Measurements from ENCODE around the gene ARID1B. TPM values are rescaled to one million over a fixed set of nuclear protein-coding genes. Genes with fewer than 3 reads are reported as not detected.

Gene ARID1B
- total RNA-seq, 1 experiment from 2014 or later = 35.6 TPM

- intact Hi-C loops (cut with micrococcal nuclease) = no loop called here
- CTCF ChIA-PET = interaction anchor here (2.3 kb wide), 1 partner anchor 24 kb away, joined by 6 read pairs; no protein-coding TSS in a partner anchor
- H4K20me1 ChIP-seq (ENCODE audit: insufficient read depth) = 0 out of 2 replicates have a peak, but pooled peaks cover 4% of the 10 kb centered on the region
Measured at GRCh38 chr6:157069585-157069984, 292.4 kb downstream of the ARID1B start.

More at GRCh38 chr6:157069585-157069984, 292.4 kb downstream of the ARID1B start:
- Histone ChIP-seq H3K9me2 (ENCODE audit: insufficient read depth) (no peaks in the 10 kb centered on the region), H3K36me3 (ENCODE audit: control insufficient read depth in 1 of 2, insufficient read depth in 2 of 2, low read length in 2 of 2) (no peaks in the 10 kb centered on the region), H3K9ac (ENCODE audit: low read length) (no peak overlapping the region), H3K9me3 (ENCODE audit: control insufficient read depth in 1 of 2, insufficient read depth in 1 of 2, low read depth in 1 of 2, low read length in 2 of 2) (no peaks in the 10 kb centered on the region), H3K79me2 (ENCODE audit: insufficient read depth, low read length) (no peaks in the 10 kb centered on the region), H3K4me2 (ENCODE audit: low read length) (no peak overlapping the region), H3K27ac (ENCODE audit: low read depth, low read length) (no peak overlapping the region), H2AFZ (ENCODE audit: low read depth, low read length, poor library complexity, severe bottlenecking) (no peak overlapping the region), H3K4me3 (replicated peaks in 1 of 2; ENCODE audit: low read depth in 1 of 2, low read length in 2 of 2) (no peak overlapping the region), H3K27me3 (ENCODE audit: insufficient read depth, low read length) (no peaks in the 10 kb centered on the region), H3K4me1 (ENCODE audit: control insufficient read depth in 1 of 2, insufficient read depth in 2 of 2, low read length in 2 of 2) (0 out of 4 replicates have a peak, but pooled peaks cover 0 to 6% of the 10 kb centered on the region in 2 experiments)
- TF ChIP-seq FOSL1 (IDR thresholded peaks at IDR 0.05; ENCODE audit: low read depth) (no peak), ZFX (IDR thresholded peaks at IDR 0.05) (no peak), ELF1 (IDR thresholded peaks at IDR 0.05; ENCODE audit: borderline replicate concordance, low read depth) (no peak), CEBPB (IDR thresholded peaks at IDR 0.05; ENCODE audit: low read depth) (no peak), EGR1 (IDR thresholded peaks at IDR 0.05; ENCODE audit: low read depth) (no peak), TCF7L2 (IDR thresholded peaks at IDR 0.05; ENCODE audit: borderline replicate concordance, extremely low read depth, insufficient read depth, insufficient read length) (no peak), SIN3A (IDR thresholded peaks at IDR 0.05; ENCODE audit: low read depth) (no peak), POLR2A (IDR thresholded peaks at IDR 0.05; ENCODE audit: borderline replicate concordance, extremely low read depth, insufficient read depth, insufficient read length) (no peak), JUND (IDR thresholded peaks at IDR 0.05) (no peak), ZBTB33 (IDR thresholded peaks at IDR 0.05; ENCODE audit: extremely low read depth, insufficient replicate concordance, low read length) (no peak), MAX (IDR thresholded peaks at IDR 0.05) (no peak), RAD21 (IDR thresholded peaks at IDR 0.05; ENCODE audit: low read depth) (no peak), CTCF (IDR thresholded peaks at IDR 0.05 in 2 of 3, conservative IDR thresholded peaks at IDR 0.05 in 1 of 3; ENCODE audit: borderline replicate concordance in 1 of 3, insufficient read depth in 1 of 3, low read depth in 2 of 3, low read length in 2 of 3) (no peak), SRF (IDR thresholded peaks at IDR 0.05; ENCODE audit: low read depth) (no peak), EZH2 (IDR thresholded peaks at IDR 0.05) (no peak), REST (IDR thresholded peaks at IDR 0.05; ENCODE audit: low read depth) (no peak), POLR2AphosphoS5 (IDR thresholded peaks at IDR 0.05; ENCODE audit: low read depth, low read length) (no peak), YY1 (IDR thresholded peaks at IDR 0.05; ENCODE audit: extremely low read depth, insufficient replicate concordance, low read depth, low read length) (no peak)
- TF ChIP-seq, protein P1, sequence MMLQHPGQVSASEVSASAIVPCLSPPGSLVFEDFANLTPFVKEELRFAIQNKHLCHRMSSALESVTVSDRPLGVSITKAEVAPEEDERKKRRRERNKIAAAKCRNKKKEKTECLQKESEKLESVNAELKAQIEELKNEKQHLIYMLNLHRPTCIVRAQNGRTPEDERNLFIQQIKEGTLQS (IDR thresholded peaks at IDR 0.05) = no peak
- DNase-seq (ENCODE audit: low read depth, low spot score) (no peak), ATAC-seq (no peak)
- ChIA-PET RAD21 (ENCODE audit: low non-redundant PET in 1 of 2, low total read pairs in 2 of 2, uncharacterized antibody in 2 of 2, unreplicated experiment in 2 of 2) (no interaction called here), POLR2A (no interaction called here)
- no TSS peak for BruUV-seq (replicated peaks)
